ENCODE measurements around the gene ASGR2. TPM values are rescaled to one million over a fixed set of nuclear protein-coding genes. Genes with fewer than 3 reads are reported as not detected.

Gene ASGR2
- total and polyA plus RNA-seq, 11 donors, result 0.28 to 2.1 (median 0.34) TPM; not detected in 7

GRCh38 chr17:7146115-7146514, 31.5 kb upstream of the ASGR2 start:
- H3K36me3 ChIP-seq, result no peaks in the 10 kb centered on the region
- WGBS, 4 donors, result 33 to 47% (median 40%) methylated on average over 6 of the region's 6 CpGs
- intact Hi-C loops (cut with DNase I), result no loop called here
- TF ChIP-seq POLR2A (IDR thresholded peaks at IDR 0.05) (no peak), CTCF (IDR thresholded peaks at IDR 0.05) (no peak)
- peaks cover 0 to 6% (median 0%) of the 10 kb centered on the region in 12 donors for H3K4me1 ChIP-seq
- ATAC-seq (no peak), DNase-seq (no peak)
- no peak overlapping the region for H3K4me3 ChIP-seq
- H3K9me3 ChIP-seq, result no peaks in the 10 kb centered on the region
- H3K27ac ChIP-seq, result no peak overlapping the region
- peaks cover 0 to 34% (median under 1%) of the 10 kb centered on the region in 9 donors for H3K27me3 ChIP-seq

- DNase-seq (no peak), ATAC-seq (no peak)
- Histone ChIP-seq H3K4me1 (peaks cover 0 to 6% (median 0%) of the 10 kb centered on the region in 12 donors), H3K27ac (no peak overlapping the region), H3K27me3 (peaks cover 0 to 51% (median 6%) of the 10 kb centered on the region in 9 donors), H3K36me3 (no peaks in the 10 kb centered on the region), H3K4me3 (no peak overlapping the region), H3K9me3 (no peaks in the 10 kb centered on the region)
- TF ChIP-seq CTCF (IDR thresholded peaks at IDR 0.05) (no peak), POLR2A (IDR thresholded peaks at IDR 0.05) (no peak)
- WGBS, 4 donors, result 77 to 82% (median 78%) methylated on average over 11 of the region's 11 CpGs
- intact Hi-C loops (cut with DNase I), result no loop called here
Measured at GRCh38 chr17:7144213-7144612, 29.6 kb upstream of the ASGR2 start.

GRCh38 chr17:7141824-7142223, 27.2 kb upstream of the ASGR2 start:
- TF ChIP-seq CTCF (IDR thresholded peaks at IDR 0.05) (no peak), POLR2A (IDR thresholded peaks at IDR 0.05) (no peak)

GRCh38 chr17:7139400-7139799, 24.8 kb upstream of the ASGR2 start:
- no peak for TF ChIP-seq POLR2A (IDR thresholded peaks at IDR 0.05)
- TF ChIP-seq CTCF (IDR thresholded peaks at IDR 0.05), result no peak
- ATAC-seq, result no peak
- Histone ChIP-seq H3K4me3 (peak overlapping the region in 1 of 12 donors; percentile 41), H3K4me1 (peaks cover 0 to 24% (median 0%) of the 10 kb centered on the region in 12 donors), H3K36me3 (no peaks in the 10 kb centered on the region), H3K27ac (peak overlapping the region in 1 of 12 donors; percentile 83), H3K9me3 (no peaks in the 10 kb centered on the region), H3K27me3 (peaks cover 3 to 77% (median 13%) of the 10 kb centered on the region in 9 donors)
- no peak for DNase-seq
- intact Hi-C loops (cut with DNase I), result loop anchor here in 9 of 10 donors (5.0 to 10.0 kb wide), 2 partner anchors 225 to 227 kb away; no protein-coding TSS in a partner anchor
- 61 to 67% (median 63%) methylated on average over 10 of the region's 10 CpGs for WGBS, 4 donors

More at GRCh38 chr17:7141824-7142223, 27.2 kb upstream of the ASGR2 start:
- intact Hi-C loops (cut with DNase I), result no loop called here
- Histone ChIP-seq H3K9me3 (no peaks in the 10 kb centered on the region), H3K27ac (no peak overlapping the region), H3K4me1 (peaks cover 0 to 13% (median 0%) of the 10 kb centered on the region in 12 donors), H3K27me3 (peaks cover 3 to 73% (median 13%) of the 10 kb centered on the region in 9 donors), H3K4me3 (no peak overlapping the region), H3K36me3 (no peaks in the 10 kb centered on the region)
- no peak for ATAC-seq
- no peak for DNase-seq
- WGBS, 4 donors, result 67 to 72% (median 71%) methylated on average over 10 of the region's 10 CpGs
